ENCODE data around the gene CAPN12.

Gene CAPN12

GRCh38 chr19:38727306-38727867 lies 16.9 kb downstream of the CAPN12 start:
- Histone ChIP-seq H3K9me3 (ENCODE audit: insufficient read depth, low read depth, low read length) (no peaks in the 10 kb centered on the region), H3K36me3 (ENCODE audit: insufficient read depth, low read depth, low read length) (peaks cover 75% of the 10 kb centered on the region), H3K9ac (ENCODE audit: low read depth, low read length) (no peak overlapping the region), H3K4me1 (ENCODE audit: insufficient read depth, low read length) (no peaks in the 10 kb centered on the region), H3K27ac (ENCODE audit: low read length) (no peak overlapping the region), H3K4me3 (ENCODE audit: low read length) (no peak overlapping the region), H3K27me3 (ENCODE audit: insufficient read depth, low read length) (no peaks in the 10 kb centered on the region)

- Histone ChIP-seq H3K9ac (ENCODE audit: low read depth, low read length) (no peak overlapping the region), H3K4me1 (ENCODE audit: insufficient read depth, low read length) (no peaks in the 10 kb centered on the region), H3K36me3 (ENCODE audit: insufficient read depth, low read depth, low read length) (peaks cover 79% of the 10 kb centered on the region), H3K27me3 (ENCODE audit: insufficient read depth, low read length) (no peaks in the 10 kb centered on the region), H3K4me3 (ENCODE audit: low read length) (no peak overlapping the region), H3K27ac (ENCODE audit: low read length) (no peak overlapping the region), H3K9me3 (ENCODE audit: insufficient read depth, low read depth, low read length) (no peaks in the 10 kb centered on the region)
Measured at GRCh38 chr19:38726761-38727301, 17.4 kb downstream of the CAPN12 start.

- no peak overlapping the region for H3K27ac ChIP-seq (ENCODE audit: low read length)
- H3K9me3 ChIP-seq (ENCODE audit: insufficient read depth, low read depth, low read length) = no peaks in the 10 kb centered on the region
- no peaks in the 10 kb centered on the region for H3K4me1 ChIP-seq (ENCODE audit: insufficient read depth, low read length)
- peaks cover 79% of the 10 kb centered on the region for H3K36me3 ChIP-seq (ENCODE audit: insufficient read depth, low read depth, low read length)
- no peak overlapping the region for H3K9ac ChIP-seq (ENCODE audit: low read depth, low read length)
- no peaks in the 10 kb centered on the region for H3K27me3 ChIP-seq (ENCODE audit: insufficient read depth, low read length)
- no peak overlapping the region for H3K4me3 ChIP-seq (ENCODE audit: low read length)
Measured at GRCh38 chr19:38726284-38726673, 18.0 kb downstream of the CAPN12 start.

GRCh38 chr19:38725469-38726283 lies 18.6 kb downstream of the CAPN12 start:
- H3K27me3 ChIP-seq (ENCODE audit: insufficient read depth, low read length) = no peaks in the 10 kb centered on the region
- H3K27ac ChIP-seq (ENCODE audit: low read length) = no peak overlapping the region
- no peaks in the 10 kb centered on the region for H3K4me1 ChIP-seq (ENCODE audit: insufficient read depth, low read length)
- H3K9me3 ChIP-seq (ENCODE audit: insufficient read depth, low read depth, low read length) = no peaks in the 10 kb centered on the region
- H3K9ac ChIP-seq (ENCODE audit: low read depth, low read length) = no peak overlapping the region
- H3K4me3 ChIP-seq (ENCODE audit: low read length) = no peak overlapping the region
- H3K36me3 ChIP-seq (ENCODE audit: insufficient read depth, low read depth, low read length) = peaks cover 79% of the 10 kb centered on the region

- Histone ChIP-seq H3K4me1 (ENCODE audit: insufficient read depth, low read length) (no peaks in the 10 kb centered on the region), H3K27ac (ENCODE audit: low read length) (no peak overlapping the region), H3K36me3 (ENCODE audit: insufficient read depth, low read depth, low read length) (peaks cover 87% of the 10 kb centered on the region), H3K27me3 (ENCODE audit: insufficient read depth, low read length) (no peaks in the 10 kb centered on the region), H3K9me3 (ENCODE audit: insufficient read depth, low read depth, low read length) (no peaks in the 10 kb centered on the region), H3K4me3 (ENCODE audit: low read length) (no peak overlapping the region), H3K9ac (ENCODE audit: low read depth, low read length) (no peak overlapping the region)
Measured at GRCh38 chr19:38723990-38724854, 20.1 kb downstream of the CAPN12 start.

- Histone ChIP-seq H3K27ac (ENCODE audit: low read length) (no peak overlapping the region), H3K36me3 (ENCODE audit: insufficient read depth, low read depth, low read length) (peaks cover 92% of the 10 kb centered on the region)
Measured at GRCh38 chr19:38723606-38723965, 20.7 kb downstream of the CAPN12 start.

GRCh38 chr19:38722947-38723605 lies 21.2 kb downstream of the CAPN12 start:
- Histone ChIP-seq H3K9ac (ENCODE audit: low read depth, low read length) (no peak overlapping the region), H3K4me1 (ENCODE audit: insufficient read depth, low read length) (no peaks in the 10 kb centered on the region), H3K27me3 (ENCODE audit: insufficient read depth, low read length) (no peaks in the 10 kb centered on the region), H3K9me3 (ENCODE audit: insufficient read depth, low read depth, low read length) (no peaks in the 10 kb centered on the region), H3K27ac (ENCODE audit: low read length) (no peak overlapping the region), H3K36me3 (ENCODE audit: insufficient read depth, low read depth, low read length) (peaks cover 96% of the 10 kb centered on the region), H3K4me3 (ENCODE audit: low read length) (no peak overlapping the region)

More at GRCh38 chr19:38723606-38723965, 20.7 kb downstream of the CAPN12 start:
- Histone ChIP-seq H3K4me3 (ENCODE audit: low read length) (no peak overlapping the region), H3K9ac (ENCODE audit: low read depth, low read length) (no peak overlapping the region), H3K9me3 (ENCODE audit: insufficient read depth, low read depth, low read length) (no peaks in the 10 kb centered on the region), H3K27me3 (ENCODE audit: insufficient read depth, low read length) (no peaks in the 10 kb centered on the region), H3K4me1 (ENCODE audit: insufficient read depth, low read length) (no peaks in the 10 kb centered on the region)

- H3K9me3 ChIP-seq (ENCODE audit: insufficient read depth, low read depth, low read length) = no peaks in the 10 kb centered on the region
- peaks cover 98% of the 10 kb centered on the region for H3K36me3 ChIP-seq (ENCODE audit: insufficient read depth, low read depth, low read length)
- H3K27ac ChIP-seq (ENCODE audit: low read length) = no peak overlapping the region
- no peaks in the 10 kb centered on the region for H3K4me1 ChIP-seq (ENCODE audit: insufficient read depth, low read length)
- no peaks in the 10 kb centered on the region for H3K27me3 ChIP-seq (ENCODE audit: insufficient read depth, low read length)
- no peak overlapping the region for H3K4me3 ChIP-seq (ENCODE audit: low read length)
- no peak overlapping the region for H3K9ac ChIP-seq (ENCODE audit: low read depth, low read length)
Measured at GRCh38 chr19:38721979-38722773, 22.1 kb downstream of the CAPN12 start.

GRCh38 chr19:38721496-38721895 lies 22.8 kb downstream of the CAPN12 start:
- no peak overlapping the region for H3K4me3 ChIP-seq (ENCODE audit: low read length)
- H3K36me3 ChIP-seq (ENCODE audit: insufficient read depth, low read depth, low read length) = peaks cover 98% of the 10 kb centered on the region
- H3K9ac ChIP-seq (ENCODE audit: low read depth, low read length) = no peak overlapping the region
- H3K4me1 ChIP-seq (ENCODE audit: insufficient read depth, low read length) = no peaks in the 10 kb centered on the region
- H3K9me3 ChIP-seq (ENCODE audit: insufficient read depth, low read depth, low read length) = no peaks in the 10 kb centered on the region
- H3K27ac ChIP-seq (ENCODE audit: low read length) = no peak overlapping the region
- no peaks in the 10 kb centered on the region for H3K27me3 ChIP-seq (ENCODE audit: insufficient read depth, low read length)

- Histone ChIP-seq H3K4me3 (ENCODE audit: low read length) (no peak overlapping the region), H3K9ac (ENCODE audit: low read depth, low read length) (no peak overlapping the region), H3K27me3 (ENCODE audit: insufficient read depth, low read length) (no peaks in the 10 kb centered on the region), H3K4me1 (ENCODE audit: insufficient read depth, low read length) (no peaks in the 10 kb centered on the region), H3K36me3 (ENCODE audit: insufficient read depth, low read depth, low read length) (peaks cover 96% of the 10 kb centered on the region), H3K27ac (ENCODE audit: low read length) (no peak overlapping the region), H3K9me3 (ENCODE audit: insufficient read depth, low read depth, low read length) (no peaks in the 10 kb centered on the region)
Measured at GRCh38 chr19:38720559-38721236, 23.6 kb downstream of the CAPN12 start.
